ENCODE data around the gene CCSER2. TPM values are rescaled to one million over a fixed set of nuclear protein-coding genes. Genes with fewer than 3 reads are reported as not detected.
"Not testable (repeated sequence)": the region's sequence is repeated elsewhere in the genome, so short reads cannot be mapped to it uniquely, and the experiment has no call there.

CCSER2 gene
- total RNA-seq, 1 donor from 2014 or later = 36.6 TPM

DNA sequence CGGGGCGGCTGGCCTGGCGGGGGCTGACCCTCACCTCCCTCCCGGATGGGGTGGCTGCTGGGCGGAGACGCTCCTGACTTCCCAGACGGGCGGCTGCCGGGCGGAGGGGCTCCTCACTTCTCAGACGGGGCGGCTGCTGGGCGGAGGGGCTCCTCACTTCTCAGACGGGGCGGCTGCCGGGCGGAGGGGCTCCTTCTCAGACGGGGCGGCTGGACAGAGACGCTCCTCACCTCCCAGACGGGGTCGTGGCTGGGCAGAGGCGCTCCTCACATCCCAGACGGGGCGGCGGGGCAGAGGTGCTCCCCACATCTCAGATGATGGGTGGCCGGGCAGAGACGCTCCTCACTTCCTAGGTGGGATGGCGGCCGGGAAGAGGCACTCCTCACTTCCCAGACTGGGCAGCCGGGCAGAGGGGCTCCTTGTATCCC lies 19.2 kb downstream of the CCSER2 start:
- DNase-seq = not testable (repeated sequence)

GRCh38 chr10:84348447-84348846 lies 20.1 kb downstream of the CCSER2 start:
- DNase-seq = no peak

- DNase-seq = no peak
Observed at GRCh38 chr10:84348860-84349259, 20.5 kb downstream of the CCSER2 start.

DNA sequence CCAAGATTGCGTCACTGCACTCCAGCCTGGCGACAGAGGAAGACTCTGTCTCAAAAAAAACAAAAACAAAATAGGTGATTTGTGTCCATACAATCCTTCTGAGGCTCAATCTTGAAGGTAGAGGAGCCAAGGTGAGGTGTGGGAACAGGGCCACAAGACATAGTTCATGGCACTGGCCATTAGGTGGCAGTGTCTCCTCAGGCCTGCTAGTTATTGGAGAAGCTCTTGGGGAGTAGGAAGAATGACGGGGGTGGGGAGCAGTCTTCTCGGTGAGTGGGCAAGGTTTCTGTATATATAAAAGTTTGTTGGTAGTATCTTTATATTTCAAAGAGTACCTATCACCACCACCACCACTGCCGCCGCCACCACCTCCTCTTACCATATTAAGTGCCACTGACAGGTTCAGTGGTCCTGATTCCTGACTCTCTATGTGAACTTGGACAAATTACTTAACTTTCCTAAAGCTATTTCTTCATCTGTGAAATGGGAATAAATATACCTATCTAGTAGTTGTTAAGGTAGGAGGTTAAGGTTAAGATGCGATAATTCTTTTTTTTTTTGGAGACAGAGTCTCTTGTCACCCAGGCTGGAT lies 24.0 kb downstream of the CCSER2 start:
- no peak for DNase-seq

GRCh38 chr10:84353052-84353803 lies 24.8 kb downstream of the CCSER2 start:
- DNase-seq = no peak

GRCh38 chr10:84354623-84355022 lies 26.2 kb downstream of the CCSER2 start:
- DNase-seq = no peak

GRCh38 chr10:84355106-84355505 lies 26.7 kb downstream of the CCSER2 start:
- DNase-seq = no peak

DNA sequence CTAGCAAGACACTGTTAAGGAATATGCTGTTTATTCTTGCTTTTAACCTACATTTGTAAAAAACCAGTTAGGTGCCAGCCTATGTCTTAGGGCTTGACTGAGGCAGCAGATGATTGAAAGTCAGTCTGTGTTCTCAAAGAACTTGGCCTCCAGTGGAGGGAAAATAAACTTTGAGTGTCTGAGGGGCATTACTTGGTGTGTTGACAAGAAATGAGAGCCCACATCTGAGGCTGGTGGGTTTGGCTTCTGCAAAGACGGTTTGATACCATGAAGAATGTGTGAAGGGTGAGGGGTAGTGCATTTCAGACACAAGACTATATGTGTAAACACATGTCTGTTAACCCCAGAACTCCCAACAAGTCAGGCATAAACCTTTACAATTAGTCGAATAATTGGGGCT lies 28.5 kb downstream of the CCSER2 start:
- no peak for DNase-seq

DNA sequence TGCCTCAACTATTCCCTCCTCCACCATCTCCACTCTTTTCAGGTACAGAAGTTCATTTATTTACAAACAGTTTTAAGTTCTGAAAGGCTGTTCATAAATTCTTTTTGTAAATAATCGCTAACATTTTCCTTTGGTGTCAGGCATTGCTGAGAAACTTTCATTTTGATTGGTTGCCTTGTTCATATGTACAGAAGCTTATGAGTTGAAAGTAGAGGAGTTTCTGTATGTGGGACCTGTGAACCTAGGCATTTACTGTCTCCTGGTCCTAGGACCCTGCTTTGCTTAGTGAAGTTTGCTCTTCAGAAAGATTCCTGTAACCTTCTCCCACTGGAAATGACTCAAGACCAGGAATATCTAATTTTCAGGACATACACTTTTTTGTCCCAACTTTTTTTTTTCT lies 30.4 kb downstream of the CCSER2 start:
- DNase-seq = no peak

- DNase-seq = no peak
Observed at GRCh38 chr10:84360637-84361365, 32.4 kb downstream of the CCSER2 start.

- no peak for DNase-seq
Observed at GRCh38 chr10:84365335-84365881, 37.0 kb downstream of the CCSER2 start.

GRCh38 chr10:84366041-84366440 lies 37.7 kb downstream of the CCSER2 start:
- no peak for DNase-seq

- DNase-seq = no peak
Observed at GRCh38 chr10:84367256-84367655, 38.9 kb downstream of the CCSER2 start.

DNA sequence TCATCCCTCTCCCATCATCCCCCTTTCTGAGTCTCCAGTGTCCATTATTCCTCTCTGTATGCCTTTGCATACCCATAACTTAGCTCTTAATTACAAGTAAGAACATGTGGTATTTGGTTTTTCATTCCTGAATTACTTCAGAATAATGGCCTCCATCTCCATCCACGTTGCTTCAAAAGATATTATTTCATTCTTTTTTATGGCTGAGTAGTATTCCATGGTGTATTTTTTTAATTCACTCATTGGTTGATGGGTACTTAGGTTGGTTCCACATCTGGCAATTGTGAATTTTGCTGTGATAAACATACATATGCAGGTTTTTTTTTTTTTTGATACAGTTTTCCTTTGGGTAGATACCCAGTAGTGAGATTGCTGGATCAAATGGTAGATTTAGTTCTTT lies 40.4 kb downstream of the CCSER2 start:
- no peak for DNase-seq

GRCh38 chr10:84370283-84370682 lies 41.9 kb downstream of the CCSER2 start:
- no peak for DNase-seq

GRCh38 chr10:84371944-84372343 lies 43.6 kb downstream of the CCSER2 start:
- DNase-seq = no peak

- no peak for DNase-seq
Observed at GRCh38 chr10:84373000-84373399, 44.6 kb downstream of the CCSER2 start.

DNA sequence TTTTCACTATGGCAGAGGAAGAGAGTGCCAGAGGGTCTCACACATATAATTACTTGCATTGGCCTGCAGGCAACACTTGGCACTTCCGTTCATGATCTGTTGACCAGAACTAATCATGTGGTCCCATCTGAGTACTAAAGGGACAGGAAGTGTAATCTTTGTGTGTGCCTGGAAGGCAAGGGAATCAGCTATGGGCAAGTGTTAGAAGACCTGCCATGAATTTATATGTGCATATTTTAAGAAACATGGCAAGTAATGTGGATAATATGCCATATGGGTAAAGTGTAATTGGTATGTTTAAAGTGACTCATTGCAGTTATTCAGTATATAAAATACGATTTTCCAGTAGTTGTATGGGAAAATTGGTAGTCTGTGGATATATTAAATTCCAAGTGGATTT lies 46.1 kb downstream of the CCSER2 start:
- no peak for DNase-seq

DNA sequence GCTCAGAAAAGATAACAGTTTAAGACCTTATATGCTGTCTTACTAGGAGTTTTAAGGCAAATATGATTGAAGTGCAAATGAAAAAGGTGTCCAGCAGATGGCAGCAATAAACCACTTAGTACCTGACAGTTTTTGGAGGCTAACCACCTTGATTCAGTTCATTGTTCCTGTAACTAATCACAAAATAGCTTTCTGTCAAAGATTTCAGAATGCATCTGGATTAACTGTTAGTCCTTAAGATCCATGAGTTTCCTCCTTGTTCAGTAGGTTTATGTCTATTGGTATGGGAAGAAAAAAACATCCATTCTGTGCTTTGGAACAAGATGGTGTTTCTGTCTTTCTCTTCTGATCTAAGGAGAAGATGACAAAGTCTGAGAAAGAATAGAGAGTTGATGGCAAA lies 46.6 kb downstream of the CCSER2 start:
- peak; percentile 1 for DNase-seq

DNA sequence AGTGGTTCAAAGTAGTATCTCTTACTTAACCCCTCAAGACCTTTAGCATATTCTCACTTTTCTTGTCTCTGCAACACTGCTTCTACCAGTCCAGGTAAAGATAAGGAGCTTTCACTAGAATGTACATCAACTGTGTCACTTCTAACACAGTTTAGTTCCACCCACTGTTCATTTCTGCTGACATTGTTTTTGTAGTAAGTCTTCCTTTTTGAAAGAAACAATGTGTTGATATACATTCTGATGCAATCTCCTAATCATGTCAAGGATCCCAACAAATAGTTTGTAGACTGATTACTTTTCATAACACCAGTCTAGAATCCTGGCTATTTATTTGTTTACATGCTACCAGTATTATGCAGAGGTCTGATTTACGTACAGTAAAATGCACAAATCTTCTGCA lies 47.5 kb downstream of the CCSER2 start:
- no peak for DNase-seq

GRCh38 chr10:84388148-84388547 lies 59.8 kb downstream of the CCSER2 start:
- DNase-seq = no peak

DNA sequence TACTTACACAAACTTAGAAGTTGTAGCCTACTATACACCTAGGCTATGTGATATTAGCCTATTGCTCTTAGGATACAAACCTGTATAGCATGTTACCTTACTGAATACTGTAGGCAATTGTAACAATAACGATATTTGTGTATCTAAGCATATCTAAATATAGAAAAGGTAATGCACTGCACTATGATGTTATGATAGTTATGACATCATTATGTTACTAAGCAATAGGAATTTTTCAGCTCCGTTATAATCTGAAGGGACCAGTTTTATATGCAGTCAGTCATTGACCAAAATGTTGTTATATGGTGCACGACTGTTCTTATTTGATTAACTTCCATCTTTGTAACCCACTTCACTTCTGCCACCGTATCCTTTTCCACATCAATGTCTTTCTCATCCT lies 62.0 kb downstream of the CCSER2 start:
- DNase-seq = no peak

- no peak for DNase-seq
Observed at GRCh38 chr10:84391326-84391725, 62.9 kb downstream of the CCSER2 start.
